Coronary artery (tissue), 2 donors: ENCODE results near the gene DNASE2.

Experiments used
- DNase-seq: peaks from one replicate; pipeline ENCODE4 v3.0.0-alpha.2; 2017; ENCODE audit warnings: low spot score
- H3K27ac ChIP-seq, 2 donors: fragments of 200-600 bp; sonication (generic); one replicate each; pipeline ENCODE4 v1.5.1; 2016 to 2019
- H3K4me3 ChIP-seq: fragments of 200-600 bp; sonication (generic); 2 replicates; pipeline ENCODE4 v1.5.1; 2016; ENCODE audit warnings: mild to moderate bottlenecking, moderate library complexity
- TF ChIP-seq, protein P1 (sequence below): fragments of 200-600 bp; sonication (generic); IDR thresholded peaks from one replicate; pipeline ENCODE4 v1.5.1; 2019; ENCODE audit warnings: antibody characterized with exemption

Gene DNASE2

GRCh38 chr19:12841094-12841493 lies 40.2 kb downstream of the DNASE2 start:
- DNase-seq: no peak
- TF ChIP-seq, protein P1, sequence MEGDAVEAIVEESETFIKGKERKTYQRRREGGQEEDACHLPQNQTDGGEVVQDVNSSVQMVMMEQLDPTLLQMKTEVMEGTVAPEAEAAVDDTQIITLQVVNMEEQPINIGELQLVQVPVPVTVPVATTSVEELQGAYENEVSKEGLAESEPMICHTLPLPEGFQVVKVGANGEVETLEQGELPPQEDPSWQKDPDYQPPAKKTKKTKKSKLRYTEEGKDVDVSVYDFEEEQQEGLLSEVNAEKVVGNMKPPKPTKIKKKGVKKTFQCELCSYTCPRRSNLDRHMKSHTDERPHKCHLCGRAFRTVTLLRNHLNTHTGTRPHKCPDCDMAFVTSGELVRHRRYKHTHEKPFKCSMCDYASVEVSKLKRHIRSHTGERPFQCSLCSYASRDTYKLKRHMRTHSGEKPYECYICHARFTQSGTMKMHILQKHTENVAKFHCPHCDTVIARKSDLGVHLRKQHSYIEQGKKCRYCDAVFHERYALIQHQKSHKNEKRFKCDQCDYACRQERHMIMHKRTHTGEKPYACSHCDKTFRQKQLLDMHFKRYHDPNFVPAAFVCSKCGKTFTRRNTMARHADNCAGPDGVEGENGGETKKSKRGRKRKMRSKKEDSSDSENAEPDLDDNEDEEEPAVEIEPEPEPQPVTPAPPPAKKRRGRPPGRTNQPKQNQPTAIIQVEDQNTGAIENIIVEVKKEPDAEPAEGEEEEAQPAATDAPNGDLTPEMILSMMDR: no peak
- H3K4me3 ChIP-seq: peak overlapping the region; percentile 1
- H3K27ac ChIP-seq: no peak overlapping the region

DNA sequence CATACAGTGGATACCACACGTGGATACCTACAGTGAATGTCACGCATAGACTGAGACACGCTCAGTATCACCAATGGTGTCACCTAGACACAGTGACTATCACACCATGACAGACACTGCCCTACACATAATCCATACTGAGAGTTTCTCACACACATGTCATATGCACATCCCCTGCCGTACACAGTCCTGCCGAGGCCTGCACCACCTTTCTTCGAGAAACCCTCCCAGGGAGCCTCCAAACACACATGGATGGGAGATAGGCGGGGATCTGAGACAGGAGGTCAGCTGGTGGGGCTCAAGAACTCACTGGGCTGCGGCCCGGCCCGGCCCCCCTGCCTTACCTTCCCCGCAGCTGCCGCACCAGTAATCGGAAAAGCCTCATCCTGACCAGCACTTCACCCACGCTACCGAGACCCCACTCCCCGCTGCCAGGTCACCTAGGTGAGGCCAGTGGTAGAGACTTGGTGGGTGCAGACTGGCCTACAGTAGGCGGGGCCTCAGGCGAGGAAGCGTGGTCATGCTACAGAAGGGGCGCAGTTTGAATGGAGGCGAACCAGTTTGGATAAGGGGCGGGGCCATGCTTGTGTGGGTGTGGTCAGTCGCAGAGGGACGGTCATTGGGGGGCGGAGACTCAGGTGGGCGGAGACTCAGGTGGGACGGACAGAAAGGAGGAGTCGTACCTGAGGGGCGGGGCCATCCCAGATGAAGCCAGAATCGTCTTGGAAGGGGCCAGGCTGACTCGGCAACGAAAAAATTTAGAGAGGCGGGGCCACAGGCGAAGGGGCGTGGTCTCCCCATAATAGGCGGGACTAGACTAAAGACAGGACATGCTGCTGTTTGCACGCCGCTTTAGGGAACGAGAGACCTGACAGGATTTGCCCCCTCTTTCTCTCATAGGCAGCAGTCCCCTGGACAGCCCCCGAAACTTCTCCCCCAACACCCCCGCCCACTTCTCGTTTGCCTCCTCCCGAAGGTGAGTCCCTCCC lies 40.9 kb downstream of the DNASE2 start:
- H3K4me3 ChIP-seq: peak overlapping the region; percentile 1
- no peak overlapping the region for H3K27ac ChIP-seq
- no peak for DNase-seq
- TF ChIP-seq, protein P1: no peak

GRCh38 chr19:12838886-12839756 lies 42.1 kb downstream of the DNASE2 start:
- peak overlapping the region; percentile 54 for H3K4me3 ChIP-seq
- no peak overlapping the region for H3K27ac ChIP-seq
- no peak for DNase-seq

DNA sequence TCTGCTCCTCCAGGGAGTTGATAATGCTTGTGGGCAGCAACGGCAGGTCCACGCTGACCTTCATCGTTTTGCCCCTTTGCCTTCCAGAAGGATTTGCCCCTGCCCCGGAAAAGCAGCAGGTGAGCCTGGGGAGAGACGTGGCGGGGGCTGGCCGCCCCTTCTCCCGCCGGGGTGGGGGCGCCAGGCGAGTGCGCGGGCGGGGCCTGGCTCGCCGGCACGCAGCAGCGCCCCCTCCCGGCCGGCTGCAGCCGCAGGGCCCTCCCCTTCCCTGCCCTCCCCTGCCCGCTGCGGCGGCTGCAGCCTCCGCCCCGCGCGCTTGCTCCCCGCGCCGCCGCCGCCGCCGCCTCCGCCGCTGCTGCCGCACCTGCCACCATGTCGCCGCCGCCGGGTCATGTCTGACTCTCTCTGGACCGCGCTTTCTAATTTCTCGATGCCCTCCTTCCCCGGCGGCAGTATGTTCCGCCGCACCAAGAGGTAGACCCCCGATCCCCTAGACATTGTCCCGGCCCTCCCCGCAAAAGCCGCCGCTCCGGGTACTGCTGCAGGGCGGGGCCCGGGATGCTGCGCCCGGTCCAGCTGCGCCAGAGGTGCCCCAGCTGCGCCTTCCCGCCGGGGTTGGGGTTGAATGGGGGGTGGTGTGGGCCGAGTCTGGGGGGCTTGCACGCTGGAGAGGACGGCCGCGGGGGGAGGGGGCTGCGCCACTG lies 42.9 kb downstream of the DNASE2 start, which contains the start of gene MAST1:
MAST1 (plus strand) TSS at position 334 of the 704 bp plus-strand sequence; CDS start at position 392, 58 bp downstream.
- TF ChIP-seq, protein P1: no peak
- H3K27ac ChIP-seq: no peak within 1 kb of the TSS
- peak within 1 kb of the TSS; percentile 54 for H3K4me3 ChIP-seq
- DNase-seq: no peak

More at GRCh38 chr19:12838886-12839756, 42.1 kb downstream of the DNASE2 start:
- TF ChIP-seq, protein P1: no peak

GRCh38 chr19:12837225-12837624 lies 44.0 kb downstream of the DNASE2 start:
- TF ChIP-seq, protein P1: no peak
- Histone ChIP-seq H3K4me3 (no peak overlapping the region), H3K27ac (no peak overlapping the region)
- DNase-seq: no peak

DNA sequence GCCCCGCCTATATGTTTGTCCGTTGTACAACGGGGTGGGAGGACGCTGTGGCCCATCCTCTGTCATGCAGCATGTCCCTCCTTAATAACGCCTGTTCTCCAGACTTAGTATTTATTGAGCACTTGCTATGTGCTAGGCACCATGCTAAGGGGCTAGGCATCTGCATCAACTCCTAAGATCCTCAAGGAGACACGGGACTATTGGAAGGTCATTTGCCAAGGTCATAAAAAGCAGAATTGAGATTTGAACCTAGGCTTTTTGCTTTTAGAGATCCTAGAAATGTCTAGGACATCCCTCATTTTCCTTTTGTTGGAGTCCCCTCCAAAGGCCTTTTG lies 44.8 kb downstream of the DNASE2 start:
- no peak for DNase-seq
- Histone ChIP-seq H3K27ac (no peak overlapping the region), H3K4me3 (no peak overlapping the region)
- TF ChIP-seq, protein P1: no peak
